Keratinocyte (primary cell): Measurements from ENCODE around the gene PABPN1L. TPM values are rescaled to one million over a fixed set of nuclear protein-coding genes. Genes with fewer than 3 reads are reported as not detected.

Experiments
- DNase-seq: peaks from one replicate; pipeline ENCODE4 v3.0.0-alpha.2; 2011; ENCODE audit warnings: low read depth, missing footprints, low spot score
- FAIRE-seq: peaks from 2 replicates; lab custom pipeline; 2011; peaks lifted over from hg19 to GRCh38; lab: Jason Lieb, UNC
- H2AFZ ChIP-seq: 2 replicates; pipeline ENCODE4 v1.6.0; 2012; ENCODE audit warnings: low read length, control low read depth, inconsistent platforms; ENCODE audit not compliant: control insufficient read depth
- H3K27ac ChIP-seq: 2 replicates; pipeline ENCODE4 v1.5.1; 2011; ENCODE audit warnings: low read length; ENCODE audit not compliant: control insufficient read depth, insufficient read depth
- H3K27me3 ChIP-seq: 3 replicates; pipeline ENCODE4 v1.6.0; 2011; ENCODE audit warnings: low read length; ENCODE audit not compliant: control insufficient read depth, insufficient read depth; ENCODE audit errors: extremely low read depth
- H3K36me3 ChIP-seq, 2 experiments: 2 replicates in 1 of 2; 3 replicates in 1 of 2; pipeline ENCODE4 v1.5.1; 2011; ENCODE audit warnings: low read length in 2 of 2, mild to moderate bottlenecking in 1 of 2; ENCODE audit not compliant: control insufficient read depth in 2 of 2, insufficient read depth in 2 of 2; ENCODE audit errors: extremely low read depth in 1 of 2
- H3K4me1 ChIP-seq: 3 replicates; pipeline ENCODE4 v1.5.1; 2011; ENCODE audit warnings: low read length; ENCODE audit not compliant: control insufficient read depth, insufficient read depth; ENCODE audit errors: extremely low read depth
- H3K4me2 ChIP-seq: 3 replicates; pipeline ENCODE4 v1.6.0; 2011; ENCODE audit warnings: low read depth, low read length; ENCODE audit not compliant: control insufficient read depth, insufficient read depth; ENCODE audit errors: extremely low read depth
- H3K4me3 ChIP-seq, 3 experiments: fragments of 200-600 bp in 1 of 3; sonication (generic) in 1 of 3; 2 replicates in 2 of 3; 3 replicates in 1 of 3; pipeline ENCODE4 v1.5.1; 2011 to 2016; ENCODE audit warnings: low read length in 3 of 3, mild to moderate bottlenecking in 3 of 3, control low read depth in 2 of 3, inconsistent platforms in 1 of 3, low read depth in 1 of 3, mixed read lengths in 1 of 3, mixed run types in 1 of 3, moderate library complexity in 1 of 3; ENCODE audit not compliant: control insufficient read depth in 2 of 3, insufficient read depth in 2 of 3; ENCODE audit errors: extremely low read depth in 1 of 3
- H3K79me2 ChIP-seq: 2 replicates; pipeline ENCODE4 v1.6.0; 2012; ENCODE audit warnings: low read length; ENCODE audit not compliant: control insufficient read depth, insufficient read depth
- H3K9ac ChIP-seq: 3 replicates; pipeline ENCODE4 v1.6.0; 2011; ENCODE audit warnings: low read length; ENCODE audit not compliant: control insufficient read depth, insufficient read depth; ENCODE audit errors: extremely low read depth
- H3K9me1 ChIP-seq: 3 replicates; pipeline ENCODE4 v1.6.0; 2011; ENCODE audit warnings: low read length; ENCODE audit not compliant: control insufficient read depth, insufficient read depth; ENCODE audit errors: extremely low read depth
- H3K9me3 ChIP-seq: 2 replicates; pipeline ENCODE4 v1.5.1; 2012; ENCODE audit warnings: low read depth, low read length; ENCODE audit not compliant: control insufficient read depth
- H4K20me1 ChIP-seq: 3 replicates; pipeline ENCODE4 v1.6.0; 2011; ENCODE audit warnings: low read length; ENCODE audit not compliant: control insufficient read depth, insufficient read depth; ENCODE audit errors: extremely low read depth
- CTCF ChIP-seq, 3 experiments: IDR thresholded peaks in 1 of 3; conservative IDR thresholded peaks in 1 of 3; optimal IDR thresholded peaks in 1 of 3; 2 replicates in 2 of 3; 3 replicates in 1 of 3; pipeline versions ENCODE3 to v1.5.1; 2011; ENCODE audit warnings: low read length in 3 of 3, mild to moderate bottlenecking in 3 of 3, moderate library complexity in 2 of 3, control low read depth in 1 of 3, inconsistent platforms in 1 of 3; ENCODE audit not compliant: insufficient read depth in 2 of 3; ENCODE audit errors: extremely low read depth in 1 of 3
- EZH2 ChIP-seq: IDR thresholded peaks from one replicate; pipeline ENCODE4 v1.6.1; 2012; ENCODE audit warnings: inconsistent platforms, mild to moderate bottlenecking, low read length, moderate library complexity
- dilution Hi-C: fragments of 300-500 bp; cut with MboI; formaldehyde crosslinking; loops from one replicate; pipeline ENCODE4 v1.7.0; 2020; ENCODE audit warnings: low sequenced_read_pairs; ENCODE audit not compliant: extremely low pct_ligation_motif_present
- polyA plus RNA-seq, 5 experiments: library from polyadenylated mRNA; depleted of rRNA in 3 of 5; stranded (reverse) in 3 of 5; stranded (forward) in 1 of 5; unstranded in 1 of 5; fragments of >200 nt; gene quantifications; 1 replicate in 1 of 5; 2 replicates in 3 of 5; 3 replicates in 1 of 5; pipeline versions ENCODE4 v1.2.1 to v1.2.3, GENCODE V29; 2011 to 2012; ENCODE audit warnings: missing spikeins in 2 of 5, low read depth in 1 of 5, low replicate concordance in 1 of 5

PABPN1L gene
- polyA plus RNA-seq, 1 donor (not counting 4 experiments of a cell fraction or from before 2014, with no cell fraction given) = not detected

GRCh38 chr16:88908307-88908706 is 41.8 kb upstream of the PABPN1L start:
- Histone ChIP-seq H3K4me2 (no peak overlapping the region), H3K79me2 (no peaks in the 10 kb centered on the region)
- DNase-seq = no peak

DNA sequence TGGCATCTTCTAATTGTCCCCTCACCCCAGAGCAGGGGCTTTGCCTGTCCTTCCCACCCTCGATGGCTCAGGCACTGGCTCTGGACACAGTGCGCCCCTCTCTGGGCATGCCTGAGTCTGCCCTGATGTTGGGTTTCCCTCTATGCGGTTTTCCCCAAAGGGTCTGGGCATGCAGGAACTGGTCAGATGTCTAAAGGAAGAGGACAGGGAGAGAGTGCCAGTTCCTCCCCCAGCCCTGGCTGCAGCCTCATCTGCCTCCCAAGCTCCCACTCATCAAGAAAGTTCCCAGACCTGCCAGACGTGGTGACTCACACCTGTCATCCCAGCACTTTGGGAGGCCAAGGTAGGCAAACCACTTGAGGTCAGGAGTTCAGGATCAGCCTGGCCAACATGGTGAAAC is 41.3 kb upstream of the PABPN1L start:
- Histone ChIP-seq H3K36me3 (no peaks in the 10 kb centered on the region), H3K9me3 (no peaks in the 10 kb centered on the region), H3K27me3 (peaks cover 27% of the 10 kb centered on the region), H3K4me2 (peak overlapping the region; percentile 4), H3K9ac (no peak overlapping the region), H2AFZ (no peak overlapping the region), H3K4me3 (no peak overlapping the region), H3K79me2 (no peaks in the 10 kb centered on the region), H3K9me1 (no peaks in the 10 kb centered on the region), H3K4me1 (peaks cover 15% of the 10 kb centered on the region), H4K20me1 (no peaks in the 10 kb centered on the region), H3K27ac (no peak overlapping the region)
- DNase-seq (peak; percentile 87), FAIRE-seq (peak; percentile 92)
- dilution Hi-C loops = no loop called here
- TF ChIP-seq EZH2 (no peak), CTCF (optimal IDR thresholded peaks at IDR 0.05 in 1 of 3, IDR thresholded peaks at IDR 0.05 in 1 of 3, conservative IDR thresholded peaks at IDR 0.05 in 1 of 3; ENCODE audit: extremely low read depth in 1 of 3, insufficient read depth in 2 of 3, low read length in 3 of 3) (peak in 2 of 3 experiments; percentile 16 to 60)

More at GRCh38 chr16:88908307-88908706, 41.8 kb upstream of the PABPN1L start:
- TF ChIP-seq CTCF (optimal IDR thresholded peaks at IDR 0.05 in 1 of 3, IDR thresholded peaks at IDR 0.05 in 1 of 3, conservative IDR thresholded peaks at IDR 0.05 in 1 of 3; ENCODE audit: extremely low read depth in 1 of 3, insufficient read depth in 2 of 3, low read length in 3 of 3) (no peak), EZH2 (no peak)
- H3K9me1 ChIP-seq = no peaks in the 10 kb centered on the region
- H3K4me3 ChIP-seq = no peak overlapping the region
- H3K36me3 ChIP-seq = no peaks in the 10 kb centered on the region
- dilution Hi-C loops = no loop called here
- no peak overlapping the region for H3K9ac ChIP-seq
- H3K4me1 ChIP-seq = peaks cover 15% of the 10 kb centered on the region
- H4K20me1 ChIP-seq = no peaks in the 10 kb centered on the region
- H3K9me3 ChIP-seq = no peaks in the 10 kb centered on the region
- no peak overlapping the region for H3K27ac ChIP-seq
- H2AFZ ChIP-seq = no peak overlapping the region
- no peak for FAIRE-seq
- peaks cover 27% of the 10 kb centered on the region for H3K27me3 ChIP-seq
